Right ventricle myocardium inferior (tissue), 1 donor: ENCODE measurements around the gene OR2B2. TPM values are rescaled to one million over a fixed set of nuclear protein-coding genes. Genes with fewer than 3 reads are reported as not detected.
"Not testable (repeated sequence)": the region's sequence is repeated elsewhere in the genome, so short reads cannot be mapped to it uniquely, and the experiment has no call there.

Source experiments
- ATAC-seq: fragments of 200-7000 bp; cut with Tn5 transposase; one replicate; pipeline ENCODE4 v1.9.1; 2020; ENCODE audit warnings: mild to moderate bottlenecking, moderate library complexity
- DNase-seq: peaks from one replicate; pipeline ENCODE4 v3.0.0; 2021; ENCODE audit errors: missing footprints
- intact Hi-C: fragments of 100-400 bp; cut with DNase I; formaldehyde crosslinking; loops from one replicate; pipeline ENCODE4 v1.11.0; 2022
- long read RNA-seq: library from polyadenylated mRNA; unstranded; transcript quantifications from one replicate; pipeline ENCODE4 v2.0.0, GENCODE V29; 2021
- total RNA-seq: library from RNA; stranded (reverse); fragmentation: NEBNext Ultra II Directional; extraction: Animal tissue kit (Norgen Biotek cat#: 25700); gene quantifications from one replicate; pipeline ENCODE4 v1.2.1, GENCODE V29; 2021
- donor health status: DM: no; HTN: yes; CAD: no; lungs with severe emphysema.

Gene OR2B2
- not detected for total RNA-seq
- long read RNA-seq = 0 reads

- intact Hi-C loops = no loop called here
- ATAC-seq (no peak), DNase-seq (no peak)
Observed at GRCh38 chr6:27911956-27912446, at the start of gene OR2B2. OR2B2 (minus strand) TSS chr6:27912396; CDS start chr6:27912319, 77 bp downstream.

- ATAC-seq (no peak), DNase-seq (no peak)
- intact Hi-C loops = no loop called here
Observed at GRCh38 chr6:27957516-27957915, 45.3 kb upstream of the OR2B2 start.

GRCh38 chr6:27956941-27957340 lies 44.7 kb upstream of the OR2B2 start, which contains the start of gene OR2B6:
OR2B6 (plus strand) TSS chr6:27957241; CDS start chr6:27957241, 0 bp downstream.
- intact Hi-C loops = no loop called here
- ATAC-seq (no peak), DNase-seq (no peak)

GRCh38 chr6:27951040-27951439 lies 38.8 kb upstream of the OR2B2 start:
- DNase-seq (no peak), ATAC-seq (no peak)
- intact Hi-C loops = no loop called here

GRCh38 chr6:27948237-27948636 lies 36.0 kb upstream of the OR2B2 start:
- intact Hi-C loops = no loop called here

GRCh38 chr6:27943072-27943471 lies 30.9 kb upstream of the OR2B2 start:
- ATAC-seq, intact Hi-C loops, DNase-seq: not testable (repeated sequence)

More at GRCh38 chr6:27948237-27948636, 36.0 kb upstream of the OR2B2 start:
- DNase-seq (no peak), ATAC-seq (no peak)

GRCh38 chr6:27940766-27941165 lies 28.6 kb upstream of the OR2B2 start:
- ATAC-seq (no peak), DNase-seq (no peak)
- intact Hi-C loops = no loop called here

GRCh38 chr6:27931209-27931608 lies 19.0 kb upstream of the OR2B2 start:
- DNase-seq (no peak), ATAC-seq (no peak)
- intact Hi-C loops = no loop called here

GRCh38 chr6:27929930-27930329 lies 17.7 kb upstream of the OR2B2 start:
- DNase-seq, ATAC-seq, intact Hi-C loops: not testable (repeated sequence)

- DNase-seq, intact Hi-C loops: not testable (repeated sequence)
Observed at GRCh38 chr6:27928041-27928440, 15.8 kb upstream of the OR2B2 start.

GRCh38 chr6:27924179-27924578 lies 12.0 kb upstream of the OR2B2 start:
- no peak for DNase-seq
- ATAC-seq = no peak
- intact Hi-C loops = no loop called here

More at GRCh38 chr6:27928041-27928440, 15.8 kb upstream of the OR2B2 start:
- ATAC-seq = not testable (repeated sequence)

- ATAC-seq = no peak
- no peak for DNase-seq
- intact Hi-C loops = no loop called here
Observed at GRCh38 chr6:27922949-27923348, 10.8 kb upstream of the OR2B2 start.

- ATAC-seq (no peak), DNase-seq (no peak)
- intact Hi-C loops = no loop called here
Observed at GRCh38 chr6:27908017-27908416, 4.2 kb downstream of the OR2B2 start.

- DNase-seq (peak; percentile 86), ATAC-seq (peak; percentile 93)
- intact Hi-C loops = loop anchor here (2.0 to 5.0 kb wide), 5 partner anchors 35 to 1590 kb away; a partner anchor contains a TSS
Observed at GRCh38 chr6:27902335-27903314, 9.6 kb downstream of the OR2B2 start.

- intact Hi-C loops = loop anchor here (2.0 to 5.0 kb wide), 5 partner anchors 34 to 1590 kb away; a partner anchor contains a TSS
Observed at GRCh38 chr6:27901801-27902200, 10.4 kb downstream of the OR2B2 start.

GRCh38 chr6:27900197-27900596 lies 12.0 kb downstream of the OR2B2 start:
- not testable (repeated sequence) for ATAC-seq, DNase-seq
- intact Hi-C loops = loop anchor here (5.0 kb wide), 4 partner anchors 33 to 1588 kb away; a partner anchor contains a TSS

More at GRCh38 chr6:27901801-27902200, 10.4 kb downstream of the OR2B2 start:
- ATAC-seq (no peak), DNase-seq (no peak)

- DNase-seq (no peak), ATAC-seq (no peak)
- intact Hi-C loops = loop anchor here (10.0 kb wide), 1 partner anchor 455 kb away; no protein-coding TSS in a partner anchor
Observed at GRCh38 chr6:27899543-27899942, 12.7 kb downstream of the OR2B2 start.

- intact Hi-C loops = loop anchor here (10.0 kb wide), 1 partner anchor 457 kb away; no protein-coding TSS in a partner anchor
- DNase-seq (no peak), ATAC-seq (no peak)
Observed at GRCh38 chr6:27897580-27898206, 14.5 kb downstream of the OR2B2 start.

- intact Hi-C loops = loop anchor here (10.0 kb wide), 1 partner anchor 458 kb away; no protein-coding TSS in a partner anchor
- DNase-seq = no peak
- no peak for ATAC-seq
Observed at GRCh38 chr6:27896398-27896796, 15.8 kb downstream of the OR2B2 start.
